Measurements from ENCODE around the gene GDPD5.

GDPD5 gene

GRCh38 chr11:75495749-75496304 lies 29.9 kb downstream of the GDPD5 start:
- no peak for DNase-seq (ENCODE audit: low read depth, low spot score)
- H3K27ac ChIP-seq = no peak overlapping the region

GRCh38 chr11:75493626-75494025 lies 32.1 kb downstream of the GDPD5 start:
- DNase-seq (ENCODE audit: low read depth, low spot score) = no peak
- no peak overlapping the region for H3K27ac ChIP-seq

- no peak for DNase-seq (ENCODE audit: low read depth, low spot score)
- no peak overlapping the region for H3K27ac ChIP-seq
These were observed 33.4 kb downstream of the GDPD5 start for GRCh38 chr11:75492181-75492820.

- H3K27ac ChIP-seq = no peak overlapping the region
- no peak for DNase-seq (ENCODE audit: low read depth, low spot score)
These were observed 34.3 kb downstream of the GDPD5 start for GRCh38 chr11:75491465-75491864.

GRCh38 chr11:75490221-75491181 lies 35.2 kb downstream of the GDPD5 start:
- DNase-seq (ENCODE audit: low read depth, low spot score) = no peak
- no peak overlapping the region for H3K27ac ChIP-seq

GRCh38 chr11:75487365-75487764 lies 38.4 kb downstream of the GDPD5 start:
- DNase-seq (ENCODE audit: low read depth, low spot score) = no peak
- H3K27ac ChIP-seq = no peak overlapping the region

- no peak overlapping the region for H3K27ac ChIP-seq
- no peak for DNase-seq (ENCODE audit: low read depth, low spot score)
These were observed 40.0 kb downstream of the GDPD5 start for GRCh38 chr11:75485742-75486141.

- DNase-seq (ENCODE audit: low read depth, low spot score) = no peak
- no peak overlapping the region for H3K27ac ChIP-seq
These were observed 42.7 kb downstream of the GDPD5 start for GRCh38 chr11:75482931-75483469.

GRCh38 chr11:75481922-75482606 lies 43.7 kb downstream of the GDPD5 start:
- no peak for DNase-seq (ENCODE audit: low read depth, low spot score)
- no peak overlapping the region for H3K27ac ChIP-seq

GRCh38 chr11:75481223-75481921 lies 44.4 kb downstream of the GDPD5 start:
- DNase-seq (ENCODE audit: low read depth, low spot score) = no peak
- no peak overlapping the region for H3K27ac ChIP-seq

GRCh38 chr11:75480185-75481175 lies 45.3 kb downstream of the GDPD5 start:
- H3K27ac ChIP-seq = no peak overlapping the region
- no peak for DNase-seq (ENCODE audit: low read depth, low spot score)

GRCh38 chr11:75479597-75480145 lies 46.1 kb downstream of the GDPD5 start:
- no peak overlapping the region for H3K27ac ChIP-seq
- DNase-seq (ENCODE audit: low read depth, low spot score) = no peak

GRCh38 chr11:75478783-75479596 lies 46.8 kb downstream of the GDPD5 start:
- no peak for DNase-seq (ENCODE audit: low read depth, low spot score)
- H3K27ac ChIP-seq = no peak overlapping the region

- no peak for DNase-seq (ENCODE audit: low read depth, low spot score)
- no peak overlapping the region for H3K27ac ChIP-seq
These were observed 48.2 kb downstream of the GDPD5 start for GRCh38 chr11:75477614-75477935.

- DNase-seq (ENCODE audit: low read depth, low spot score) = no peak
These were observed 48.8 kb downstream of the GDPD5 start for GRCh38 chr11:75476739-75477613.

GRCh38 chr11:75475767-75476650 lies 49.7 kb downstream of the GDPD5 start:
- no peak for DNase-seq (ENCODE audit: low read depth, low spot score)
- H3K27ac ChIP-seq = no peak overlapping the region

More at GRCh38 chr11:75476739-75477613, 48.8 kb downstream of the GDPD5 start:
- no peak overlapping the region for H3K27ac ChIP-seq

All from epithelial cell of prostate (primary cell).